Endodermal cell (in vitro differentiated cells): ENCODE results near the gene MRPL18. TPM values are rescaled to one million over a fixed set of nuclear protein-coding genes. Genes with fewer than 3 reads are reported as not detected.

Experiments used
- DNase-seq: peaks from one replicate; pipeline ENCODE4 v3.0.0-alpha.2; 2017
- H3K27ac ChIP-seq: 2 replicates; pipeline ENCODE4 v1.5.1; 2013; ENCODE audit warnings: mild to moderate bottlenecking, low read depth, low read length, moderate library complexity
- H3K27me3 ChIP-seq: 2 replicates; pipeline ENCODE4 v1.6.1; 2013; ENCODE audit warnings: mild to moderate bottlenecking, low read length, moderate library complexity; ENCODE audit not compliant: insufficient read depth, control insufficient read depth, poor library complexity, severe bottlenecking
- H3K36me3 ChIP-seq: 2 replicates; pipeline ENCODE4 v1.7.0; 2013; ENCODE audit warnings: mild to moderate bottlenecking, low read length, moderate library complexity; ENCODE audit not compliant: control insufficient read depth, insufficient read depth
- H3K4me1 ChIP-seq: one replicate; pipeline ENCODE4 v1.7.0; 2013; ENCODE audit warnings: low read length; ENCODE audit not compliant: control insufficient read depth, insufficient read depth
- H3K4me3 ChIP-seq: 2 replicates; pipeline ENCODE4 v1.5.1; 2013; ENCODE audit warnings: mild to moderate bottlenecking, low read length, moderate library complexity
- H3K9ac ChIP-seq: 2 replicates; pipeline ENCODE4 v1.6.1; 2013; ENCODE audit warnings: mild to moderate bottlenecking, low read length, moderate library complexity; ENCODE audit not compliant: poor library complexity, severe bottlenecking; ENCODE audit errors: extremely low read depth
- H3K9me3 ChIP-seq: 2 replicates; pipeline ENCODE4 v1.6.1; 2013; ENCODE audit warnings: mild to moderate bottlenecking, low read length, moderate library complexity; ENCODE audit not compliant: control insufficient read depth
- H3K27ac Mint-ChIP-seq: 2 replicates; pipeline ENCODE4 v1.8.0; 2020; ENCODE audit warnings: mixed read lengths
- H3K27me3 Mint-ChIP-seq: 2 replicates; pipeline ENCODE4 v1.8.0; 2021; ENCODE audit warnings: mild to moderate bottlenecking, mixed read lengths; ENCODE audit not compliant: insufficient read depth
- H3K36me3 Mint-ChIP-seq: 2 replicates; pipeline ENCODE4 v1.8.0; 2020; ENCODE audit warnings: low read depth, mixed read lengths
- H3K4me1 Mint-ChIP-seq: 2 replicates; pipeline ENCODE4 v1.8.0; 2020; ENCODE audit warnings: mixed read lengths
- H3K4me3 Mint-ChIP-seq: 2 replicates; pipeline ENCODE4 v1.8.0; 2020; ENCODE audit warnings: mild to moderate bottlenecking, moderate library complexity, mixed read lengths
- H3K9me3 Mint-ChIP-seq: 2 replicates; pipeline ENCODE4 v1.8.0; 2020; ENCODE audit warnings: mild to moderate bottlenecking, mixed read lengths
- WGBS, 2 experiments: methylation state at CpG; one replicate each; pipeline versions ENCODE4 v1.1.5 to v1.1.7; 2013; ENCODE audit warnings: missing lambda C conversion rate in 2 of 2, mixed read lengths in 1 of 2; ENCODE audit not compliant: insufficient coverage in 1 of 2, insufficient read length in 1 of 2; 5-methylcytosine and 5-hydroxymethylcytosine counted together
- total RNA-seq, 2 donors: library from RNA; stranded (reverse); fragmentation: NEBNext Ultra II Directional in 1 of 2; extraction: Animal tissue kit (Norgen Biotek cat#: 25700) in 1 of 2; gene quantifications; 2 replicates in 1 of 2; 3 replicates in 1 of 2; pipeline ENCODE4 v1.2.1, GENCODE V29; 2021
- TF ChIP-seq, protein P1 (sequence below): fragments of 200-600 bp; sonication (generic); conservative IDR thresholded peaks from 2 replicates; pipeline ENCODE4 v1.5.0; 2021; ENCODE audit warnings: antibody characterized with exemption, mild to moderate bottlenecking

Gene MRPL18
- total RNA-seq, 2 donors from 2014 or later, result 46.7 to 56.9 TPM

DNA sequence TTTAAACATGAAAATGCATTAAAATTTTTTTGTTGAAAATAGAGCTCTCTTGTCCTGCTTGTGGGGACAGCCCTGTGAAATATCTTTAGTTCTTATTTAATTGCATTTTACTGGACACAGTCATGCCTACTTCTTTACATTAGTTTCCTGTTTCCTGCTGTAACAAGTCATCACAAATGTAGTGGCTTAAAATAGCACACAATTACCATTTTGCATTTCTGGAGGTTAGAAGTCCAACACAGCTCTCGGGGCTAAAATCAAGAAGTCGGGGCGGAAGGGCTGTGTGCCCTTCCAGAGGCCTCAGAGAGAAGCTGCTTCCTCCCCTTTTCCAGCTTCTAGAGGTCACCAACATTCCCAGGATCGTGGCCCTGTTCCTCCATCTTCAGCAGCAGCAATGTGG, 39.3 kb downstream of the MRPL18 start:
- no peaks in the 10 kb centered on the region for H3K9me3 ChIP-seq
- Mint-ChIP-seq H3K4me1 (peaks cover 17% of the 10 kb centered on the region), H3K27ac (no peak overlapping the region), H3K4me3 (no peak overlapping the region), H3K36me3 (no peaks in the 10 kb centered on the region), H3K9me3 (no peaks in the 10 kb centered on the region), H3K27me3 (peaks cover 2% of the 10 kb centered on the region)
- WGBS, 2 experiments, result 88 to 92% methylated on average over 4 of the region's 4 CpGs
- TF ChIP-seq, protein P1, sequence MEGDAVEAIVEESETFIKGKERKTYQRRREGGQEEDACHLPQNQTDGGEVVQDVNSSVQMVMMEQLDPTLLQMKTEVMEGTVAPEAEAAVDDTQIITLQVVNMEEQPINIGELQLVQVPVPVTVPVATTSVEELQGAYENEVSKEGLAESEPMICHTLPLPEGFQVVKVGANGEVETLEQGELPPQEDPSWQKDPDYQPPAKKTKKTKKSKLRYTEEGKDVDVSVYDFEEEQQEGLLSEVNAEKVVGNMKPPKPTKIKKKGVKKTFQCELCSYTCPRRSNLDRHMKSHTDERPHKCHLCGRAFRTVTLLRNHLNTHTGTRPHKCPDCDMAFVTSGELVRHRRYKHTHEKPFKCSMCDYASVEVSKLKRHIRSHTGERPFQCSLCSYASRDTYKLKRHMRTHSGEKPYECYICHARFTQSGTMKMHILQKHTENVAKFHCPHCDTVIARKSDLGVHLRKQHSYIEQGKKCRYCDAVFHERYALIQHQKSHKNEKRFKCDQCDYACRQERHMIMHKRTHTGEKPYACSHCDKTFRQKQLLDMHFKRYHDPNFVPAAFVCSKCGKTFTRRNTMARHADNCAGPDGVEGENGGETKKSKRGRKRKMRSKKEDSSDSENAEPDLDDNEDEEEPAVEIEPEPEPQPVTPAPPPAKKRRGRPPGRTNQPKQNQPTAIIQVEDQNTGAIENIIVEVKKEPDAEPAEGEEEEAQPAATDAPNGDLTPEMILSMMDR, result no peak
- H3K4me1 ChIP-seq, result peaks cover 6% of the 10 kb centered on the region
- DNase-seq, result no peak
- no peak overlapping the region for H3K4me3 ChIP-seq
- H3K36me3 ChIP-seq, result no peaks in the 10 kb centered on the region
- no peak overlapping the region for H3K27ac ChIP-seq
- no peaks in the 10 kb centered on the region for H3K27me3 ChIP-seq
- no peak overlapping the region for H3K9ac ChIP-seq

GRCh38 chr6:159830501-159831372, 40.5 kb downstream of the MRPL18 start:
- no peaks in the 10 kb centered on the region for H3K9me3 ChIP-seq
- no peaks in the 10 kb centered on the region for H3K36me3 ChIP-seq
- H3K9ac ChIP-seq, result no peak overlapping the region
- no peak overlapping the region for H3K27ac Mint-ChIP-seq
- H3K4me1 ChIP-seq, result peaks cover 6% of the 10 kb centered on the region
- H3K27me3 ChIP-seq, result no peaks in the 10 kb centered on the region
- peaks cover 2% of the 10 kb centered on the region for H3K27me3 Mint-ChIP-seq
- H3K36me3 Mint-ChIP-seq, result no peaks in the 10 kb centered on the region
- no peak overlapping the region for H3K27ac ChIP-seq
- H3K9me3 Mint-ChIP-seq, result no peaks in the 10 kb centered on the region
- H3K4me3 ChIP-seq, result no peak overlapping the region
- 83 to 90% methylated on average over 8 to 11 of the region's 11 CpGs for WGBS, 2 experiments
- H3K4me3 Mint-ChIP-seq, result no peak overlapping the region
- no peak for DNase-seq
- TF ChIP-seq, protein P1, result no peak
- peaks cover 22% of the 10 kb centered on the region for H3K4me1 Mint-ChIP-seq

GRCh38 chr6:159831373-159831679, 41.1 kb downstream of the MRPL18 start:
- Mint-ChIP-seq H3K27ac (no peak overlapping the region), H3K4me1 (peaks cover 22% of the 10 kb centered on the region)
- H3K27ac ChIP-seq, result no peak overlapping the region

More at GRCh38 chr6:159831373-159831679, 41.1 kb downstream of the MRPL18 start:
- Histone ChIP-seq H3K9me3 (no peaks in the 10 kb centered on the region), H3K36me3 (no peaks in the 10 kb centered on the region), H3K27me3 (no peaks in the 10 kb centered on the region), H3K4me3 (no peak overlapping the region), H3K9ac (no peak overlapping the region), H3K4me1 (peaks cover 6% of the 10 kb centered on the region)
- no peak overlapping the region for H3K4me3 Mint-ChIP-seq
- TF ChIP-seq, protein P1, result no peak
- 76 to 86% methylated on average over 2 to 4 of the region's 4 CpGs for WGBS, 2 experiments
- no peaks in the 10 kb centered on the region for H3K36me3 Mint-ChIP-seq
- H3K27me3 Mint-ChIP-seq, result peaks cover 2% of the 10 kb centered on the region
- no peaks in the 10 kb centered on the region for H3K9me3 Mint-ChIP-seq
- no peak for DNase-seq
